Heart right ventricle (tissue), 16 donors: ENCODE results near the gene GRIA1. TPM values are rescaled to one million over a fixed set of nuclear protein-coding genes. Genes with fewer than 3 reads are reported as not detected.
A peak's percentile ranks its signal among the peaks of the same experiment; 100 is the strongest.

Experiments
- ATAC-seq, 8 donors: fragments of 200-7000 bp; cut with Tn5 transposase; one replicate each; pipeline ENCODE4 v1.9.1; 2020; ENCODE audit warnings: mild to moderate bottlenecking in 8 of 8, moderate library complexity in 8 of 8, moderate number of reproducible peaks in 1 of 8
- DNase-seq, 2 donors: peaks; one replicate each; pipeline ENCODE4 v3.0.0-alpha.2; 2020
- H3K27ac ChIP-seq, 10 donors: fragments of 200-600 bp; sonication (generic) in 2 of 10; one replicate each; pipeline versions ENCODE4 v1.5.0 to v1.8.0; 2020 to 2022; ENCODE audit warnings: mild to moderate bottlenecking in 3 of 10
- H3K27me3 ChIP-seq, 7 donors: fragments of 200-600 bp; one replicate each; pipeline ENCODE4 v1.8.0; 2021 to 2022; ENCODE audit warnings: mild to moderate bottlenecking in 2 of 7
- H3K36me3 ChIP-seq, 9 donors: fragments of 200-600 bp; sonication (generic) in 1 of 9; one replicate each; pipeline versions ENCODE4 v1.5.0 to v1.8.0; 2020 to 2022; ENCODE audit warnings: mild to moderate bottlenecking in 2 of 9
- H3K4me1 ChIP-seq, 9 donors: fragments of 200-600 bp; sonication (generic) in 1 of 9; one replicate each; pipeline versions ENCODE4 v1.5.0 to v1.8.0; 2020 to 2022; ENCODE audit warnings: mild to moderate bottlenecking in 4 of 9
- H3K4me3 ChIP-seq, 10 donors: fragments of 200-600 bp; sonication (generic) in 2 of 10; one replicate each; pipeline versions ENCODE4 v1.5.0 to v1.8.0; 2020 to 2022; ENCODE audit warnings: mild to moderate bottlenecking in 7 of 10, moderate library complexity in 2 of 10
- H3K9me3 ChIP-seq, 11 donors: fragments of 200-600 bp in 10 of 11; sonication (generic) in 2 of 11; one replicate each; pipeline versions ENCODE4 v1.5.0 to v1.8.0; 2013 to 2022; ENCODE audit warnings: mild to moderate bottlenecking in 2 of 11, control low read depth in 1 of 11, moderate library complexity in 1 of 11
- CTCF ChIP-seq, 9 donors: fragments of 200-600 bp; sonication (generic) in 2 of 9; IDR thresholded peaks; one replicate each; pipeline versions ENCODE4 v1.5.0 to v1.8.0; 2021 to 2022; ENCODE audit warnings: antibody characterized with exemption in 9 of 9, mild to moderate bottlenecking in 5 of 9, moderate library complexity in 1 of 9
- WGBS, 2 donors: extraction: QIAGEN DNeasy Blood & Tissue Kit; methylation state at CpG; one replicate each; pipeline ENCODE4 v1.1.7; 2013; ENCODE audit warnings: inconsistent platforms in 1 of 2; 5-methylcytosine and 5-hydroxymethylcytosine counted together
- intact Hi-C, 10 donors: fragments of 100-400 bp; cut with DNase I; formaldehyde crosslinking; loops; one replicate each; pipeline versions ENCODE4 v1.11.1 to v1.14.2; 2022
- polyA plus RNA-seq, 2 donors: library from polyadenylated mRNA; stranded (reverse); fragments of 200-250 nt; gene quantifications; one replicate each; pipeline ENCODE4 v1.2.3, GENCODE V29; 2013
- total RNA-seq, 10 donors: library from RNA; stranded (reverse); fragmentation: NEBNext Ultra II Directional in 3 of 10; extraction: Animal tissue kit (Norgen Biotek cat#: 25700) in 3 of 10; gene quantifications; one replicate each; pipeline versions ENCODE4 v1.2.1 to v1.2.4, GENCODE V29; 2021 to 2023
- donor health status: Arrhythmogenic right ventricular cardiomyopathy.
- donor health status: ischemic (EF 13 %, LVEDD 7.1; RV severe dilation, severe dysfunction).
- donor health status: healthy with polysubstance abuse.
- donor health status: DM: no; HTN: yes; CAD: no.
- donor health status: DM: no; HTN: no; CAD: no.
- donor health status: ischemic (EF 25% LVEDD 6.9; RV normal size, moderate dysfunction).
- donor health status: ischemic (EF 25% LVEDD 5.7; RV mildly dilated, moderate dysfunction).
- donor health status: healthy.
- donor health status: DM: yes; HTN: yes; CAD: no.
- donor health status: Ischemic cardiomyopathy.
- donor health status: ischemic (EF 35%, LVEDD 5.7; RV mildly dilated, moderate dysfunction).
- donor health status: nonischemic (EF 11% LVEDD 7.7; RV severe dilation, severe dysfunction).
- donor health status: DM: yes; HTN: yes; CAD: no.
- donor health status: PGD.
- donor health status: ischemic (EF 29% LVEDD 5.4; RV normal size, mild dysfunction).
- donor health status: nonischemic (EF 23%, LVEDD 6.1; RV moderate dilation, normal function).

GRIA1 gene
- total and polyA plus RNA-seq, 12 donors = 0.04 to 0.49 (median 0.23) TPM; not detected in 3

- WGBS, 2 donors = 49 to 54% methylated on average over 5 of the region's 5 CpGs
- Histone ChIP-seq H3K27ac (peak overlapping the region in 1 of 10 donors; percentile 53), H3K36me3 (no peaks in the 10 kb centered on the region), H3K4me1 (peaks cover 0 to 18% (median 0%) of the 10 kb centered on the region in 9 donors), H3K27me3 (no peaks in the 10 kb centered on the region), H3K9me3 (no peaks in the 10 kb centered on the region), H3K4me3 (no peak overlapping the region)
- no peak for TF ChIP-seq CTCF (IDR thresholded peaks at IDR 0.05)
- DNase-seq (no peak), ATAC-seq (peak in 5 of 8 donors; percentile 27 to 80 (median 52))
- intact Hi-C loops = no loop called here
Observed at GRCh38 chr5:153745778-153746395, 255.4 kb downstream of the GRIA1 start.

GRCh38 chr5:153746440-153746839, 256.0 kb downstream of the GRIA1 start:
- intact Hi-C loops = no loop called here
- peaks cover 0 to 18% (median 0%) of the 10 kb centered on the region in 9 donors for H3K4me1 ChIP-seq
- no peaks in the 10 kb centered on the region for H3K36me3 ChIP-seq
- peak in 1 of 8 donors; percentile 48 for ATAC-seq
- H3K9me3 ChIP-seq = no peaks in the 10 kb centered on the region
- WGBS, 2 donors = 51 to 52% methylated on average over 3 of the region's 3 CpGs
- H3K4me3 ChIP-seq = no peak overlapping the region
- peak overlapping the region in 1 of 10 donors; percentile 53 for H3K27ac ChIP-seq
- H3K27me3 ChIP-seq = no peaks in the 10 kb centered on the region
- no peak for DNase-seq
- TF ChIP-seq CTCF (IDR thresholded peaks at IDR 0.05) = no peak

GRCh38 chr5:153748823-153749222, 258.4 kb downstream of the GRIA1 start:
- no peak for ATAC-seq
- TF ChIP-seq CTCF (IDR thresholded peaks at IDR 0.05) = no peak
- Histone ChIP-seq H3K4me3 (no peak overlapping the region), H3K4me1 (peaks cover 0 to 14% (median 0%) of the 10 kb centered on the region in 9 donors), H3K27ac (no peak overlapping the region), H3K9me3 (no peaks in the 10 kb centered on the region), H3K27me3 (no peaks in the 10 kb centered on the region), H3K36me3 (no peaks in the 10 kb centered on the region)
- 93 to 95% methylated on average over 2 of the region's 2 CpGs for WGBS, 2 donors
- intact Hi-C loops = no loop called here
- DNase-seq = no peak

GRCh38 chr5:153749960-153750359, 259.5 kb downstream of the GRIA1 start:
- Histone ChIP-seq H3K4me1 (peaks cover 0 to 14% (median 0%) of the 10 kb centered on the region in 9 donors), H3K36me3 (no peaks in the 10 kb centered on the region), H3K4me3 (no peak overlapping the region), H3K27ac (no peak overlapping the region), H3K9me3 (no peaks in the 10 kb centered on the region), H3K27me3 (no peaks in the 10 kb centered on the region)
- ATAC-seq (no peak), DNase-seq (no peak)
- intact Hi-C loops = no loop called here
- TF ChIP-seq CTCF (IDR thresholded peaks at IDR 0.05) = no peak
- WGBS, 2 donors = 57 to 70% methylated on average over 4 of the region's 4 CpGs
